ENCODE results near the gene POLA2.
"Not testable (repeated sequence)": the region's sequence is repeated elsewhere in the genome, so short reads cannot be mapped to it uniquely, and the experiment has no call there.

DNA sequence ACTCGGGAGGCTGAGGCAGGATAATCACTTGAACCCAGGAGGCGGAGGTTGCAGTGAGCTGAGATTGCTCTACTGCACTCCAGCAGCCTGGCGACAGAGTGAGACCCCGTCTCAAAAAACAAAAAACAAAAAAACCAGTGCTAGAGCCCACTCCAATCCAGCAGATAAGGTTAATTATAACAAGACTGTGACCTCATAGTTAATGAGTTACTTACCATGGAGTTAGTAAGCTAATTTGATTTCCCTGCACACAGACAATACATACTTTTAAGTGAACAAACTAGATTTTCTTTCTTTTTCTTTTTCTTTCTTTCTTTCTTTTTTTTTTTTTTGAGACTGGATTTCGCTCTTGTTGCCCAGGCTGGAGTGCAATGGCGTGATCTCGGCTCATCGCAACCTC lies 16.7 kb upstream of the POLA2 start:
- not testable (repeated sequence) for TF ChIP-seq POLR2A (IDR thresholded peaks at IDR 0.05)
- TF ChIP-seq, protein P1, sequence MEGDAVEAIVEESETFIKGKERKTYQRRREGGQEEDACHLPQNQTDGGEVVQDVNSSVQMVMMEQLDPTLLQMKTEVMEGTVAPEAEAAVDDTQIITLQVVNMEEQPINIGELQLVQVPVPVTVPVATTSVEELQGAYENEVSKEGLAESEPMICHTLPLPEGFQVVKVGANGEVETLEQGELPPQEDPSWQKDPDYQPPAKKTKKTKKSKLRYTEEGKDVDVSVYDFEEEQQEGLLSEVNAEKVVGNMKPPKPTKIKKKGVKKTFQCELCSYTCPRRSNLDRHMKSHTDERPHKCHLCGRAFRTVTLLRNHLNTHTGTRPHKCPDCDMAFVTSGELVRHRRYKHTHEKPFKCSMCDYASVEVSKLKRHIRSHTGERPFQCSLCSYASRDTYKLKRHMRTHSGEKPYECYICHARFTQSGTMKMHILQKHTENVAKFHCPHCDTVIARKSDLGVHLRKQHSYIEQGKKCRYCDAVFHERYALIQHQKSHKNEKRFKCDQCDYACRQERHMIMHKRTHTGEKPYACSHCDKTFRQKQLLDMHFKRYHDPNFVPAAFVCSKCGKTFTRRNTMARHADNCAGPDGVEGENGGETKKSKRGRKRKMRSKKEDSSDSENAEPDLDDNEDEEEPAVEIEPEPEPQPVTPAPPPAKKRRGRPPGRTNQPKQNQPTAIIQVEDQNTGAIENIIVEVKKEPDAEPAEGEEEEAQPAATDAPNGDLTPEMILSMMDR (IDR thresholded peaks at IDR 0.05): not testable (repeated sequence)

Measured in thyroid gland (tissue), 4 donors.